Muscle layer of duodenum (tissue), 2 donors: Measurements from ENCODE around the gene ARNT2.

ENCODE experiments used
- H3K27ac ChIP-seq: one replicate; pipeline ENCODE4 v1.7.0; 2013; ENCODE audit warnings: mild to moderate bottlenecking, low read length
- H3K27me3 ChIP-seq: one replicate; pipeline ENCODE4 v1.7.0; 2013; ENCODE audit warnings: low read depth, mild to moderate bottlenecking, control low read depth, low read length
- H3K36me3 ChIP-seq, 2 donors: one replicate each; pipeline ENCODE4 v1.7.0; 2013; ENCODE audit warnings: low read length in 2 of 2, control low read depth in 1 of 2, mild to moderate bottlenecking in 1 of 2; ENCODE audit not compliant: insufficient read depth in 2 of 2, control insufficient read depth in 1 of 2
- H3K4me1 ChIP-seq, 2 donors: one replicate each; pipeline ENCODE4 v1.7.0; 2013; ENCODE audit warnings: low read length in 2 of 2, mild to moderate bottlenecking in 2 of 2, control low read depth in 1 of 2, moderate library complexity in 1 of 2; ENCODE audit not compliant: insufficient read depth in 2 of 2, control insufficient read depth in 1 of 2
- H3K4me3 ChIP-seq, 2 donors: one replicate each; pipeline ENCODE4 v1.7.0; 2013; ENCODE audit warnings: low read length in 2 of 2, low read depth in 1 of 2, mild to moderate bottlenecking in 1 of 2
- H3K9me3 ChIP-seq, 2 donors: one replicate each; pipeline ENCODE4 v1.7.0; 2013; ENCODE audit warnings: low read length in 2 of 2, control low read depth in 1 of 2, mild to moderate bottlenecking in 1 of 2; ENCODE audit not compliant: control insufficient read depth in 1 of 2
- donor health status: healthy.

ARNT2 gene

GRCh38 chr15:80560601-80561400 is 156.6 kb downstream of the ARNT2 start:
- Histone ChIP-seq H3K9me3 (no peaks in the 10 kb centered on the region), H3K36me3 (no peaks in the 10 kb centered on the region), H3K27ac (no peak overlapping the region), H3K4me1 (no peaks in the 10 kb centered on the region), H3K27me3 (no peaks in the 10 kb centered on the region), H3K4me3 (no peak overlapping the region)

GRCh38 chr15:80561500-80561899 is 157.3 kb downstream of the ARNT2 start:
- no peaks in the 10 kb centered on the region for H3K4me1 ChIP-seq
- no peaks in the 10 kb centered on the region for H3K36me3 ChIP-seq
- H3K9me3 ChIP-seq, result no peaks in the 10 kb centered on the region
- H3K4me3 ChIP-seq, result no peak overlapping the region
- H3K27ac ChIP-seq, result no peak overlapping the region
- H3K27me3 ChIP-seq, result no peaks in the 10 kb centered on the region

GRCh38 chr15:80562033-80562432 is 157.9 kb downstream of the ARNT2 start:
- H3K4me1 ChIP-seq, result no peaks in the 10 kb centered on the region
- no peaks in the 10 kb centered on the region for H3K36me3 ChIP-seq
- H3K27me3 ChIP-seq, result no peaks in the 10 kb centered on the region
- no peak overlapping the region for H3K27ac ChIP-seq
- no peak overlapping the region for H3K4me3 ChIP-seq
- H3K9me3 ChIP-seq, result no peaks in the 10 kb centered on the region

- H3K36me3 ChIP-seq, result no peaks in the 10 kb centered on the region
- H3K4me3 ChIP-seq, result no peak overlapping the region
- H3K9me3 ChIP-seq, result no peaks in the 10 kb centered on the region
- H3K27ac ChIP-seq, result no peak overlapping the region
- H3K27me3 ChIP-seq, result no peaks in the 10 kb centered on the region
- no peaks in the 10 kb centered on the region for H3K4me1 ChIP-seq
These were observed 158.7 kb downstream of the ARNT2 start for GRCh38 chr15:80562846-80563245.

GRCh38 chr15:80563372-80563997 is 159.3 kb downstream of the ARNT2 start:
- H3K27ac ChIP-seq, result no peak overlapping the region
- H3K4me3 ChIP-seq, result no peak overlapping the region
- no peaks in the 10 kb centered on the region for H3K9me3 ChIP-seq
- H3K4me1 ChIP-seq, result no peaks in the 10 kb centered on the region
- no peaks in the 10 kb centered on the region for H3K36me3 ChIP-seq
- H3K27me3 ChIP-seq, result no peaks in the 10 kb centered on the region

- Histone ChIP-seq H3K27me3 (no peaks in the 10 kb centered on the region), H3K9me3 (no peaks in the 10 kb centered on the region), H3K4me3 (no peak overlapping the region), H3K36me3 (no peaks in the 10 kb centered on the region), H3K4me1 (no peaks in the 10 kb centered on the region), H3K27ac (no peak overlapping the region)
These were observed 159.9 kb downstream of the ARNT2 start for GRCh38 chr15:80564056-80564455.

- H3K36me3 ChIP-seq, result no peaks in the 10 kb centered on the region
- H3K9me3 ChIP-seq, result no peaks in the 10 kb centered on the region
- H3K27ac ChIP-seq, result no peak overlapping the region
- no peaks in the 10 kb centered on the region for H3K4me1 ChIP-seq
- H3K27me3 ChIP-seq, result no peaks in the 10 kb centered on the region
- no peak overlapping the region for H3K4me3 ChIP-seq
These were observed 161.2 kb downstream of the ARNT2 start for GRCh38 chr15:80565398-80565797.

- no peak overlapping the region for H3K4me3 ChIP-seq
- H3K36me3 ChIP-seq, result no peaks in the 10 kb centered on the region
- no peaks in the 10 kb centered on the region for H3K9me3 ChIP-seq
- H3K27me3 ChIP-seq, result no peaks in the 10 kb centered on the region
- no peaks in the 10 kb centered on the region for H3K4me1 ChIP-seq
- no peak overlapping the region for H3K27ac ChIP-seq
These were observed 161.8 kb downstream of the ARNT2 start for GRCh38 chr15:80565988-80566387.

- Histone ChIP-seq H3K27me3 (no peaks in the 10 kb centered on the region), H3K4me1 (no peaks in the 10 kb centered on the region), H3K36me3 (no peaks in the 10 kb centered on the region), H3K4me3 (no peak overlapping the region), H3K27ac (no peak overlapping the region), H3K9me3 (no peaks in the 10 kb centered on the region)
These were observed 163.6 kb downstream of the ARNT2 start for GRCh38 chr15:80567721-80568157.

GRCh38 chr15:80568298-80568697 is 164.1 kb downstream of the ARNT2 start:
- H3K27ac ChIP-seq, result no peak overlapping the region
- no peaks in the 10 kb centered on the region for H3K9me3 ChIP-seq
- H3K4me1 ChIP-seq, result no peaks in the 10 kb centered on the region
- H3K36me3 ChIP-seq, result no peaks in the 10 kb centered on the region
- no peaks in the 10 kb centered on the region for H3K27me3 ChIP-seq
- H3K4me3 ChIP-seq, result no peak overlapping the region

GRCh38 chr15:80568876-80569605 is 164.9 kb downstream of the ARNT2 start:
- Histone ChIP-seq H3K4me1 (no peaks in the 10 kb centered on the region), H3K9me3 (no peaks in the 10 kb centered on the region), H3K4me3 (no peak overlapping the region), H3K27ac (no peak overlapping the region), H3K36me3 (peaks cover 0 to under 1% of the 10 kb centered on the region in 2 donors), H3K27me3 (no peaks in the 10 kb centered on the region)
